ENCODE results near the gene CCDC88B.
A peak's percentile ranks its signal among the peaks of the same experiment; 100 is the strongest.

Gene CCDC88B

DNA sequence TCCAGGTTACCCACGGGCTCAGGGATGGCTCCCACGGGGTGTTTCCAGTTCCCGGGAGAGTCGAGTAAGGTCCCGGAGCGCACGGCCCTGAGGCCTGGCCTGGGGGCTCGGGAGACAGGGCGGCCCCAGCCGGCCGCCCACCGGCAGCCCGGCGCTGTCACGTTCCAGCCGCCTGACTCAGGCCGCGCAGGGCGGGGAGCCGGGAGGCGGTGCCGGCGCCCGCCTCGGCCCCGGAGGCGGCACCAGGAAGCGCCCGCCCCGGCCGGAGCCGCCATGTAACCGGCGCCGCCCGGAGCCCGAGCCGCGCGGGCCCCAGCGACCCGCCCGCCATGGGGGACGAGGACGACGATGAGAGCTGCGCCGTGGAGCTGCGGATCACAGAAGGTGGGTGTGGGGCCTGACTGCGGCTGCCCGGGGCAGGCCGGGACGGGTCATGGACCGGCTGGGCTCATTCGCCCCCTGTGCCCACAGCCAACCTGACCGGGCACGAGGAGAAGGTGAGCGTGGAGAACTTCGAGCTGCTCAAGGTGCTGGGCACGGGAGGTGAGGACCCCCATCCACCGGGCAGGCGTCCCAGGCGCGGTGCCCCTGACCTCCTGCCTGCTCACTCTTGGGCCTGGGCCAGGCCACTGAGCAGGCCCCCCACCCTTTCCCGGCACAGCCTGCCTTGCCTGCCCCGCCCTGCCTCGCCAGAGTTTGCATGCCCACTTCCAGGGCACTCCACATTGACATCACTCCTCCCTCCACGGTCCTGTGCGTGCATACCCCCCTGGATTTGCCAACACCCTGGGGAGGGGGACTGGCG is 19.1 kb downstream of the CCDC88B start, which contains the start of gene RPS6KA4:
RPS6KA4 (plus strand) TSS at position 256 of the 805 bp plus-strand sequence; CDS start at position 330, 74 bp downstream.
- peaks cover 30 to 38% of the 10 kb centered on the region in 2 experiments for H3K4me1 ChIP-seq (ENCODE audit: control insufficient read depth in 1 of 2, insufficient read depth in 1 of 2, low read depth in 1 of 2, low read length in 1 of 2)
- no peaks in the 10 kb centered on the region for H3K27me3 ChIP-seq
- peak within 1 kb of the TSS; percentile 68 for H3K27ac ChIP-seq
- H3K4me3 ChIP-seq (ENCODE audit: low read depth in 1 of 2, low read length in 1 of 2): peak within 1 kb of the TSS; percentile 74
- peaks cover 75% of the 10 kb centered on the region for H3K36me3 ChIP-seq
- TF ChIP-seq, protein P1, sequence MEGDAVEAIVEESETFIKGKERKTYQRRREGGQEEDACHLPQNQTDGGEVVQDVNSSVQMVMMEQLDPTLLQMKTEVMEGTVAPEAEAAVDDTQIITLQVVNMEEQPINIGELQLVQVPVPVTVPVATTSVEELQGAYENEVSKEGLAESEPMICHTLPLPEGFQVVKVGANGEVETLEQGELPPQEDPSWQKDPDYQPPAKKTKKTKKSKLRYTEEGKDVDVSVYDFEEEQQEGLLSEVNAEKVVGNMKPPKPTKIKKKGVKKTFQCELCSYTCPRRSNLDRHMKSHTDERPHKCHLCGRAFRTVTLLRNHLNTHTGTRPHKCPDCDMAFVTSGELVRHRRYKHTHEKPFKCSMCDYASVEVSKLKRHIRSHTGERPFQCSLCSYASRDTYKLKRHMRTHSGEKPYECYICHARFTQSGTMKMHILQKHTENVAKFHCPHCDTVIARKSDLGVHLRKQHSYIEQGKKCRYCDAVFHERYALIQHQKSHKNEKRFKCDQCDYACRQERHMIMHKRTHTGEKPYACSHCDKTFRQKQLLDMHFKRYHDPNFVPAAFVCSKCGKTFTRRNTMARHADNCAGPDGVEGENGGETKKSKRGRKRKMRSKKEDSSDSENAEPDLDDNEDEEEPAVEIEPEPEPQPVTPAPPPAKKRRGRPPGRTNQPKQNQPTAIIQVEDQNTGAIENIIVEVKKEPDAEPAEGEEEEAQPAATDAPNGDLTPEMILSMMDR (IDR thresholded peaks at IDR 0.05): peak; percentile 9
- no peaks in the 10 kb centered on the region for H3K9me3 ChIP-seq

DNA sequence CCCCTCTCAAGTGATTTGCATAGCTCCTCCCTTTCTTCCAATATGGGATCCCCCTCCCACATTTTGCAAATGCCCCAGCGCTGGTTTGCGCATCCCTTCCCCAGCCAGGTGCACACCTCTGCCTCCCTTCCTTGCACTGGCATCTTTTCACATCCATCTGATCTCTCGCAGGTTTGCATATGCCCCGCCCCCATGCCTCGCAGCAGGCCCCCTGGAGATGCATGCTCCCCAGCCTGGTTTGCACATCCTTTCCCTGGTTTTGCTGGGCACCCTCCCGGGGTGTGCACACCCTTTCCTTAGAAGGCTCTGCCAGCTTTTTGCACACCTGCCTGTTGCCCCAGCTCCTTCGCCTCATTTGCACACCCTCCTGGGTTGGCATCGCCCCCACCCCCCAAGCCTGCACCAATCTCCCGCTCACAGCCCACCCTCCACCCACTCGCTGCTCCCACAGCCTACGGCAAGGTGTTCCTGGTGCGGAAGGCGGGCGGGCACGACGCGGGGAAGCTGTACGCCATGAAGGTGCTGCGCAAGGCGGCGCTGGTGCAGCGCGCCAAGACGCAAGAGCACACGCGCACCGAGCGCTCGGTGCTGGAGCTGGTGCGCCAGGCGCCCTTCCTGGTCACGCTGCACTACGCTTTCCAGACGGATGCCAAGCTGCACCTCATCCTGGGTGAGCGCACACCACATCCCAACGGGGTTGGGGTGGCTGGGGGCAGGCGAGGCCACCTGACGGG is 19.9 kb downstream of the CCDC88B start:
- Histone ChIP-seq H3K27me3 (no peaks in the 10 kb centered on the region), H3K27ac (peak overlapping the region; percentile 68), H3K4me1 (ENCODE audit: control insufficient read depth in 1 of 2, insufficient read depth in 1 of 2, low read depth in 1 of 2, low read length in 1 of 2) (peaks cover 27 to 38% of the 10 kb centered on the region in 2 experiments), H3K4me3 (ENCODE audit: low read depth in 1 of 2, low read length in 1 of 2) (peak overlapping the region; percentile 74), H3K9me3 (no peaks in the 10 kb centered on the region), H3K36me3 (peaks cover 71% of the 10 kb centered on the region)
- TF ChIP-seq, protein P1 (IDR thresholded peaks at IDR 0.05): peak; percentile 28

DNA sequence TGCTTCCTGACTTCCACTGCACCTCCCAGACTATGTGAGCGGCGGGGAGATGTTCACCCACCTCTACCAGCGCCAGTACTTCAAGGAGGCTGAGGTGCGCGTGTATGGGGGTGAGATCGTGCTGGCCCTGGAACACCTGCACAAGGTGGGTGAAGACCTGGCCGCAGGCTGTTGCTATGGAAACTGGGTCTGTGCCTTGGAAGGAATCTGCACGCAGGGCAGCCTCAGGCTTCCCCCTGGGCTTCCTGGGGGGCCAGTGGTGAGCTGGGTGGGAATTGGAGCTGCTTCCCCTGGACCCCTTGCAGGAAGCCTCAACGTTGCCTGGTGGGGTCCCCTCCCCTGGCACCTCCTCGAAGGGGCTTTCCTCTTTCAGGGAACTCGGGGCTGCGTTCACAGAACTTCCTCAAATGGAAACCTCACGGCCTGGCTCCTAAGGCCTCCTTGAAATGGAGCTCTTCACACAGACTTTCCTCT is 20.5 kb downstream of the CCDC88B start:
- Histone ChIP-seq H3K9me3 (no peaks in the 10 kb centered on the region), H3K27me3 (no peaks in the 10 kb centered on the region), H3K36me3 (peaks cover 71% of the 10 kb centered on the region), H3K27ac (peak overlapping the region; percentile 68), H3K4me3 (ENCODE audit: low read depth in 1 of 2, low read length in 1 of 2) (peak overlapping the region; percentile 74), H3K4me1 (ENCODE audit: control insufficient read depth in 1 of 2, insufficient read depth in 1 of 2, low read depth in 1 of 2, low read length in 1 of 2) (peaks cover 27 to 38% of the 10 kb centered on the region in 2 experiments)
- TF ChIP-seq, protein P1 (IDR thresholded peaks at IDR 0.05): no peak

DNA sequence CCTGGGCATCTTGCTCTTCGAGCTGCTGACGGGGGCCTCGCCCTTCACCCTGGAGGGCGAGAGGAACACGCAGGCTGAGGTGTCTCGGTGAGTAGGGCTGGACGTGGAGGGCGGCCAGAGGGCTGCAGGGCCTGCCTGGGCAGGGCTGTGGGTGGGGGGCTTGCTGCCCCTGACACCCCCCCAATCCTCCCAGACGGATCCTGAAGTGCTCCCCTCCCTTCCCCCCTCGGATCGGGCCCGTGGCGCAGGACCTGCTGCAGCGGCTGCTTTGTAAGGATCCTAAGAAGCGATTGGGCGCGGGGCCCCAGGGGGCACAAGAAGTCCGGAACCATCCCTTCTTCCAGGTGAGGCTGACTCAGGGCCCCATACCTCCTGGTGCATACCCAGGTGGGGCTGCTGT is 21.7 kb downstream of the CCDC88B start:
- H3K9me3 ChIP-seq: no peaks in the 10 kb centered on the region
- peaks cover 71% of the 10 kb centered on the region for H3K36me3 ChIP-seq
- H3K27ac ChIP-seq: no peak overlapping the region
- TF ChIP-seq, protein P1 (IDR thresholded peaks at IDR 0.05): no peak
- H3K4me1 ChIP-seq (ENCODE audit: control insufficient read depth in 1 of 2, insufficient read depth in 1 of 2, low read depth in 1 of 2, low read length in 1 of 2): peaks cover 27 to 38% of the 10 kb centered on the region in 2 experiments
- H3K4me3 ChIP-seq (ENCODE audit: low read depth in 1 of 2, low read length in 1 of 2): no peak overlapping the region
- H3K27me3 ChIP-seq: no peaks in the 10 kb centered on the region

DNA sequence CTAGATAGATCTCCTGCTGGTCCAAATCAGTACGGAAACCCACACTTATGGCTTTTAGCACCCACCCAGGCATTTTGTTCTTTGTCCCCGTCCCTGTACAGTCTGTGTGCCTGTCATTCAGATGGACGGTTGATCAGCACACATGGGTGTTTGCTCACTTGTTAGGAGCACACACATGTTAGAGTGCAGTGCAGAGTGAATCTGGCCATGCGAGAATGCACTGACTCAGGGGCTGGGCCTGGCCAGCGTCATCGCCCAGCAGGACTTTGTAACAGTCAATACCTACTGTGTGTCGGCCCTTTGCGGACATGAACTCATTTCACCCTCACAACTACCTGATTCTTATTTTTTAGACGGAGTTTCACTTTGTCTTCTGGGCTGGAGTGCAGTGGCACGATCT is 22.3 kb downstream of the CCDC88B start:
- H3K27ac ChIP-seq: no peak overlapping the region
- TF ChIP-seq, protein P1 (IDR thresholded peaks at IDR 0.05): no peak
- no peak overlapping the region for H3K4me3 ChIP-seq (ENCODE audit: low read depth in 1 of 2, low read length in 1 of 2)
- H3K4me1 ChIP-seq (ENCODE audit: control insufficient read depth in 1 of 2, insufficient read depth in 1 of 2, low read depth in 1 of 2, low read length in 1 of 2): peaks cover 27 to 37% of the 10 kb centered on the region in 2 experiments
- H3K36me3 ChIP-seq: peaks cover 71% of the 10 kb centered on the region
- H3K27me3 ChIP-seq: no peaks in the 10 kb centered on the region
- no peaks in the 10 kb centered on the region for H3K9me3 ChIP-seq
